Heart left ventricle (tissue), 13 donors: ENCODE results near the gene SUPT20H.

Source experiments
- CTCF ChIP-seq, 12 donors: fragments of 200-600 bp; sonication (generic) in 4 of 12; IDR thresholded peaks; one replicate each; pipeline versions ENCODE4 v1.5.0 to v1.8.0; 2018 to 2022; ENCODE audit warnings: antibody characterized with exemption in 12 of 12, mild to moderate bottlenecking in 5 of 12
- POLR2A ChIP-seq, 2 donors: fragments of 450-650 bp; IDR thresholded peaks; one replicate each; pipeline ENCODE4 v1.6.1; 2017; ENCODE audit warnings: antibody characterized with exemption in 2 of 2, mild to moderate bottlenecking in 2 of 2, moderate library complexity in 2 of 2
- donor health status: ischemic (EF 13 %, LVEDD 7.1; RV severe dilation, severe dysfunction).
- donor health status: DM: no; HTN: yes; CAD: no.
- donor health status: DM: no; HTN: no; CAD: no.
- donor health status: ischemic (EF 25% LVEDD 6.9; RV normal size, moderate dysfunction).
- donor health status: ischemic (EF 25% LVEDD 5.7; RV mildly dilated, moderate dysfunction).
- donor health status: ischemic (EF 35%, LVEDD 5.7; RV mildly dilated, moderate dysfunction).
- donor health status: nonischemic (EF 11% LVEDD 7.7; RV severe dilation, severe dysfunction).
- donor health status: DM: yes; HTN: yes; CAD: no.
- donor health status: PGD.
- donor health status: ischemic (EF 29% LVEDD 5.4; RV normal size, mild dysfunction).
- donor health status: nonischemic (EF 23%, LVEDD 6.1; RV moderate dilation, normal function).

- no peak for TF ChIP-seq CTCF (IDR thresholded peaks at IDR 0.05)
- no peak for TF ChIP-seq POLR2A (IDR thresholded peaks at IDR 0.05)
Observed at GRCh38 chr13:37010424-37010823, 49.1 kb downstream of the SUPT20H start.
